A549 treated with AZD9567 at 1 μM for 4 hours (cell line): ENCODE measurements around the gene SLC26A9. TPM values are rescaled to one million over a fixed set of nuclear protein-coding genes. Genes with fewer than 3 reads are reported as not detected.

Experiments used
- total RNA-seq: library from RNA; stranded (reverse); fragments of 200-300 nt; extraction: Qiagen RNA extraction; gene quantifications from 5 replicates; pipeline ENCODE4 v1.2.3, GENCODE V29; 2022; ENCODE audit not compliant: insufficient read depth

Gene SLC26A9, protein sequence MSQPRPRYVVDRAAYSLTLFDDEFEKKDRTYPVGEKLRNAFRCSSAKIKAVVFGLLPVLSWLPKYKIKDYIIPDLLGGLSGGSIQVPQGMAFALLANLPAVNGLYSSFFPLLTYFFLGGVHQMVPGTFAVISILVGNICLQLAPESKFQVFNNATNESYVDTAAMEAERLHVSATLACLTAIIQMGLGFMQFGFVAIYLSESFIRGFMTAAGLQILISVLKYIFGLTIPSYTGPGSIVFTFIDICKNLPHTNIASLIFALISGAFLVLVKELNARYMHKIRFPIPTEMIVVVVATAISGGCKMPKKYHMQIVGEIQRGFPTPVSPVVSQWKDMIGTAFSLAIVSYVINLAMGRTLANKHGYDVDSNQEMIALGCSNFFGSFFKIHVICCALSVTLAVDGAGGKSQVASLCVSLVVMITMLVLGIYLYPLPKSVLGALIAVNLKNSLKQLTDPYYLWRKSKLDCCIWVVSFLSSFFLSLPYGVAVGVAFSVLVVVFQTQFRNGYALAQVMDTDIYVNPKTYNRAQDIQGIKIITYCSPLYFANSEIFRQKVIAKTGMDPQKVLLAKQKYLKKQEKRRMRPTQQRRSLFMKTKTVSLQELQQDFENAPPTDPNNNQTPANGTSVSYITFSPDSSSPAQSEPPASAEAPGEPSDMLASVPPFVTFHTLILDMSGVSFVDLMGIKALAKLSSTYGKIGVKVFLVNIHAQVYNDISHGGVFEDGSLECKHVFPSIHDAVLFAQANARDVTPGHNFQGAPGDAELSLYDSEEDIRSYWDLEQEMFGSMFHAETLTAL
- total RNA-seq: 0.06 to 0.13 TPM (median 0.08 TPM) in 4 of 5 replicates, not detected in the other

DNA sequence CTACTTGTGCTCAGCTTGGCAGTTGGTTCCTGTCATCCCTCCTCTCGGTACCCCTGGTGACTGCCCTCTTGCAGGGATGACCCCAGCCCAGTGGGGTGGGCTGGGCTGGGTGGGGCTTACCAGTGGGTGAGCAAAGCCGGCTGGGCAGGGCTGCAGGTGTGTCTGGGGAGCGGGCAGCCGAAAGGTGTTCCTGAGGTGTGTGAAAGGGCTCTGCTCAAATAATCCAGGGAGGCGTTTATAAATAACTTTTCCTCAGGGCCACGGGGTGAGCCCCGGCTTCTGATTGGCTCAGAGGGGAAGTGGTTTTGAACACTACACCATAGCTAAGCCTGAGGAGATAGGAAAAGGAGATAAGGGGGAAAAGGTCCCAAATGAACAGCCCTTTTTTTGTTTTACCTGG is at the start of gene SLC26A9:
SLC26A9 (minus strand) TSS at position 212 of the 400 bp plus-strand sequence. CDS start 7,636 bp downstream, outside the sequence.

Other genes with a start within 250 kb of the SLC26A9 start
- 106 to 118 TPM (median 110 TPM) in 5 replicates for gene NUCKS1, start 193.3 kb downstream of the SLC26A9 start, total RNA-seq
- 8.7 to 10.7 TPM (median 9.4 TPM) in 5 replicates for gene RAB29, start 168.0 kb downstream of the SLC26A9 start, total RNA-seq
- 15.2 to 23.9 TPM (median 22.9 TPM) in 5 replicates for gene SLC41A1, start 130.3 kb downstream of the SLC26A9 start, total RNA-seq
- not detected in 5 replicates for gene PM20D1, start 93.3 kb downstream of the SLC26A9 start, total RNA-seq
- 0.81 to 1.5 TPM (median 0.99 TPM) in 4 of 5 replicates, not detected in the other for gene RAB7B, start 59.9 kb upstream of the SLC26A9 start, total RNA-seq
- gene CTSE, start 80.4 kb upstream of the SLC26A9 start, total RNA-seq: not detected in 5 replicates
- gene RHEX, start 109.7 kb upstream of the SLC26A9 start, total RNA-seq: not detected in 5 replicates
- not detected in 5 replicates for gene AVPR1B, start 173.9 kb upstream of the SLC26A9 start, total RNA-seq